Measurements from ENCODE around the gene CHP1. TPM values are rescaled to one million over a fixed set of nuclear protein-coding genes. Genes with fewer than 3 reads are reported as not detected.

Gene CHP1
- total RNA-seq, 1 experiment from 2014 or later: 76.5 TPM

- TF ChIP-seq GRHL2 (CRISPR knock-in tag; IDR thresholded peaks at IDR 0.05; ENCODE audit: insufficient replicate concordance, severe bottlenecking): no peak
- no peak for TF ChIP-seq AR (CRISPR knock-in tag; IDR thresholded peaks at IDR 0.05)
- TF ChIP-seq ETV6 (CRISPR knock-in tag; IDR thresholded peaks at IDR 0.05): no peak
- no peak for TF ChIP-seq CDX4 (CRISPR knock-in tag; IDR thresholded peaks at IDR 0.05; ENCODE audit: borderline replicate concordance)
- no peak for TF ChIP-seq IRF2 (CRISPR knock-in tag; IDR thresholded peaks at IDR 0.05; ENCODE audit: borderline replicate concordance, low read depth)
Observed at GRCh38 chr15:41203395-41203794, 27.7 kb upstream of the CHP1 start (continued).

GRCh38 chr15:41205315-41205714, 25.8 kb upstream of the CHP1 start:
- Mint-ChIP-seq H3K4me3 (no peak overlapping the region), H3K9me3 (no peaks in the 10 kb centered on the region), H3K27ac (no peak overlapping the region), H3K36me3 (no peaks in the 10 kb centered on the region), H3K4me1 (peaks cover 7% of the 10 kb centered on the region), H3K27me3 (ENCODE audit: low read depth) (no peaks in the 10 kb centered on the region)
- ATAC-seq (no peak), DNase-seq (ENCODE audit: low spot score) (no peak)
- ChIA-PET POLR2A (no interaction called here), CTCF (no interaction called here)
- TF ChIP-seq ZNF138 (CRISPR knock-in tag; conservative IDR thresholded peaks at IDR 0.05) (no peak), ELF4 (CRISPR knock-in tag; IDR thresholded peaks at IDR 0.05; ENCODE audit: low read depth) (no peak), AR (CRISPR knock-in tag; IDR thresholded peaks at IDR 0.05) (no peak), FOXP4 (CRISPR knock-in tag; IDR thresholded peaks at IDR 0.05) (no peak), MAX (CRISPR knock-in tag; IDR thresholded peaks at IDR 0.05) (no peak), FOXK1 (CRISPR knock-in tag; IDR thresholded peaks at IDR 0.05) (no peak), ZNF317 (CRISPR knock-in tag; IDR thresholded peaks at IDR 0.05; ENCODE audit: borderline replicate concordance, low read depth) (no peak), PREB (CRISPR knock-in tag; IDR thresholded peaks at IDR 0.05; ENCODE audit: borderline replicate concordance) (no peak), ZNF219 (CRISPR knock-in tag; IDR thresholded peaks at IDR 0.05; ENCODE audit: borderline replicate concordance) (no peak)
